Measurements from ENCODE around the gene SORCS3. TPM values are rescaled to one million over a fixed set of nuclear protein-coding genes. Genes with fewer than 3 reads are reported as not detected.

SORCS3 gene
- total RNA-seq, 2 donors from 2014 or later: not detected

DNA sequence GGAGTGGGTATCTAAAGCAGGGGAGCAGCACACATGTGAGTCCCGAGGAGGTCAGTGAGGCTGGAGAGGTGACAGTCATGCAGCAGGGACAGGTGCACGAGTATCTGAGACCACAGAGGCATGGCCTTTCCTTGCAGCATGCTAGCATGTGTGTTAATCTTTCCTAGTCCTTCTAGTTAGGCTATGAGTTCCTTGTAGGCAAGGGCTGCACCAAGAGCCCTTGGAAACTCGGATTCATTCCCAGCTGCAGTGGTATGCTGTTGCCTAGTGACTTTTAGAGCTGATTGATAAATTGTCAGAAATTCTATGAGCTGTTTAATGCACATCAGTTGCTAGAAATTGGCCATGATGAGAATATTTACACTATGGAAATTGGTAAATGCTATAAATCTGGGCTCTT lies 132.0 kb downstream of the SORCS3 start:
- no peak for DNase-seq (ENCODE audit: low spot score)
- ATAC-seq (ENCODE audit: insufficient number of reproducible peaks, low FRiP score, low read depth): no peak
- Histone ChIP-seq H3K27ac (no peak overlapping the region), H3K9me3 (no peaks in the 10 kb centered on the region), H3K36me3 (no peaks in the 10 kb centered on the region), H3K4me1 (ENCODE audit: control insufficient read depth in 1 of 2, low read depth in 2 of 2) (no peaks in the 10 kb centered on the region), H3K27me3 (replicated peaks; ENCODE audit: insufficient read depth) (no peaks in the 10 kb centered on the region), H3K4me3 (no peak overlapping the region)
- TF ChIP-seq, protein P1, sequence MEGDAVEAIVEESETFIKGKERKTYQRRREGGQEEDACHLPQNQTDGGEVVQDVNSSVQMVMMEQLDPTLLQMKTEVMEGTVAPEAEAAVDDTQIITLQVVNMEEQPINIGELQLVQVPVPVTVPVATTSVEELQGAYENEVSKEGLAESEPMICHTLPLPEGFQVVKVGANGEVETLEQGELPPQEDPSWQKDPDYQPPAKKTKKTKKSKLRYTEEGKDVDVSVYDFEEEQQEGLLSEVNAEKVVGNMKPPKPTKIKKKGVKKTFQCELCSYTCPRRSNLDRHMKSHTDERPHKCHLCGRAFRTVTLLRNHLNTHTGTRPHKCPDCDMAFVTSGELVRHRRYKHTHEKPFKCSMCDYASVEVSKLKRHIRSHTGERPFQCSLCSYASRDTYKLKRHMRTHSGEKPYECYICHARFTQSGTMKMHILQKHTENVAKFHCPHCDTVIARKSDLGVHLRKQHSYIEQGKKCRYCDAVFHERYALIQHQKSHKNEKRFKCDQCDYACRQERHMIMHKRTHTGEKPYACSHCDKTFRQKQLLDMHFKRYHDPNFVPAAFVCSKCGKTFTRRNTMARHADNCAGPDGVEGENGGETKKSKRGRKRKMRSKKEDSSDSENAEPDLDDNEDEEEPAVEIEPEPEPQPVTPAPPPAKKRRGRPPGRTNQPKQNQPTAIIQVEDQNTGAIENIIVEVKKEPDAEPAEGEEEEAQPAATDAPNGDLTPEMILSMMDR (IDR thresholded peaks at IDR 0.05): no peak

GRCh38 chr10:104774234-104774633 lies 133.1 kb downstream of the SORCS3 start:
- Histone ChIP-seq H3K4me3 (no peak overlapping the region), H3K4me1 (ENCODE audit: control insufficient read depth in 1 of 2, low read depth in 2 of 2) (no peaks in the 10 kb centered on the region), H3K27me3 (replicated peaks; ENCODE audit: insufficient read depth) (no peaks in the 10 kb centered on the region), H3K27ac (no peak overlapping the region), H3K9me3 (no peaks in the 10 kb centered on the region), H3K36me3 (no peaks in the 10 kb centered on the region)
- DNase-seq (ENCODE audit: low spot score): no peak
- TF ChIP-seq, protein P1 (IDR thresholded peaks at IDR 0.05): no peak
- ATAC-seq (ENCODE audit: insufficient number of reproducible peaks, low FRiP score, low read depth): no peak

DNA sequence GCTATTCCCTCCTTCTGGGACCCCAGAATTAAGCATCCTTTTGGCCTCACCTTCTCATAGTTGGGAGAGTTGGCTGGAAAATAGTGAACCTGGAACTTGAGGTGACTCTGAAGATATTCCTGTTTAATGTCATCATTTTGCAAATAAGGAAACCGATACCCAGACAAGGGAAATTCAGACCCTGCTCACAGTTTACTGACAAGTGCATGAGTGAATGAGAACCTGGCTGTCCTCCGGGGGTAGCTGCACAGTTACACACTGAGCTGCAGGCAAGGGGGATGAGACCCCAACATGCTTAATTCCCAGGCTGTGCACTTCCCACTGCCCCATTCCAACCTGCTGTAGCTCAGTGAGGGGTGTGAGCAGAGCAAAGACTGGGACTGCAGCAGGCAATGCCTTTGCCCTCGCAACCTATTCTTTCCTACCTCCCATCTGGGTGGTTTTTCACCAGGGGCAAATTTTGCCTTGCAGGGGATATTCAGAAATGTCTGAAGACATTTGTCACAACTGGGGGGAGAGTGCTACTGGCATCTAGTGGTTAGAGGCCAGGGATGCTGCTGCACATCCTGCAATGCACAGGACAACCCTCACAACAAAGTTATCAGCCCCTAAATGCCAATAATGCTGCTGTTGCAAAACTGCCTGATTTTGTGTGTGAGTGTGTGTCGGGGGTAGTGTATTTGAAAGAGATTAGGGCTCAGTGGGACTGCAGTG lies 136.2 kb downstream of the SORCS3 start:
- Histone ChIP-seq H3K27ac (no peak overlapping the region), H3K36me3 (no peaks in the 10 kb centered on the region), H3K4me3 (no peak overlapping the region), H3K4me1 (ENCODE audit: control insufficient read depth in 1 of 2, low read depth in 2 of 2) (no peaks in the 10 kb centered on the region), H3K27me3 (replicated peaks; ENCODE audit: insufficient read depth) (no peaks in the 10 kb centered on the region), H3K9me3 (no peaks in the 10 kb centered on the region)
- DNase-seq (ENCODE audit: low spot score): no peak
- ATAC-seq (ENCODE audit: insufficient number of reproducible peaks, low FRiP score, low read depth): no peak
- TF ChIP-seq, protein P1 (IDR thresholded peaks at IDR 0.05): no peak

GRCh38 chr10:104778371-104778770 lies 137.3 kb downstream of the SORCS3 start:
- H3K9me3 ChIP-seq: no peaks in the 10 kb centered on the region
- H3K27me3 ChIP-seq (replicated peaks; ENCODE audit: insufficient read depth): no peaks in the 10 kb centered on the region
- no peaks in the 10 kb centered on the region for H3K36me3 ChIP-seq
- H3K4me1 ChIP-seq (ENCODE audit: control insufficient read depth in 1 of 2, low read depth in 2 of 2): no peaks in the 10 kb centered on the region
- ATAC-seq (ENCODE audit: insufficient number of reproducible peaks, low FRiP score, low read depth) (no peak), DNase-seq (ENCODE audit: low spot score) (no peak)
- no peak overlapping the region for H3K27ac ChIP-seq
- TF ChIP-seq, protein P1 (IDR thresholded peaks at IDR 0.05): no peak
- no peak overlapping the region for H3K4me3 ChIP-seq

- TF ChIP-seq, protein P1 (IDR thresholded peaks at IDR 0.05): no peak
- Histone ChIP-seq H3K27ac (no peak overlapping the region), H3K36me3 (no peaks in the 10 kb centered on the region), H3K27me3 (replicated peaks; ENCODE audit: insufficient read depth) (no peaks in the 10 kb centered on the region), H3K4me3 (no peak overlapping the region), H3K4me1 (ENCODE audit: control insufficient read depth in 1 of 2, low read depth in 2 of 2) (no peaks in the 10 kb centered on the region), H3K9me3 (no peaks in the 10 kb centered on the region)
- DNase-seq (ENCODE audit: low spot score) (no peak), ATAC-seq (ENCODE audit: insufficient number of reproducible peaks, low FRiP score, low read depth) (no peak)
Measured at GRCh38 chr10:104779701-104780100, 138.6 kb downstream of the SORCS3 start.

Measured in thoracic aorta (tissue), 2 donors.